Keratinocyte (primary cell): Measurements from ENCODE around the gene EZH1. TPM values are rescaled to one million over a fixed set of nuclear protein-coding genes. Genes with fewer than 3 reads are reported as not detected.
A peak's percentile ranks its signal among the peaks of the same experiment; 100 is the strongest.

ENCODE experiments used
- DNase-seq: peaks from one replicate; pipeline ENCODE4 v3.0.0-alpha.2; 2011; ENCODE audit warnings: low read depth, missing footprints, low spot score
- FAIRE-seq: peaks from 2 replicates; lab custom pipeline; 2011; peaks lifted over from hg19 to GRCh38; lab: Jason Lieb, UNC
- H2AFZ ChIP-seq: 2 replicates; pipeline ENCODE4 v1.6.0; 2012; ENCODE audit warnings: low read length, control low read depth, inconsistent platforms; ENCODE audit not compliant: control insufficient read depth
- H3K27ac ChIP-seq: 2 replicates; pipeline ENCODE4 v1.5.1; 2011; ENCODE audit warnings: low read length; ENCODE audit not compliant: control insufficient read depth, insufficient read depth
- H3K27me3 ChIP-seq: 3 replicates; pipeline ENCODE4 v1.6.0; 2011; ENCODE audit warnings: low read length; ENCODE audit not compliant: control insufficient read depth, insufficient read depth; ENCODE audit errors: extremely low read depth
- H3K36me3 ChIP-seq, 2 experiments: 2 replicates in 1 of 2; 3 replicates in 1 of 2; pipeline ENCODE4 v1.5.1; 2011; ENCODE audit warnings: low read length in 2 of 2, mild to moderate bottlenecking in 1 of 2; ENCODE audit not compliant: control insufficient read depth in 2 of 2, insufficient read depth in 2 of 2; ENCODE audit errors: extremely low read depth in 1 of 2
- H3K4me1 ChIP-seq: 3 replicates; pipeline ENCODE4 v1.5.1; 2011; ENCODE audit warnings: low read length; ENCODE audit not compliant: control insufficient read depth, insufficient read depth; ENCODE audit errors: extremely low read depth
- H3K4me2 ChIP-seq: 3 replicates; pipeline ENCODE4 v1.6.0; 2011; ENCODE audit warnings: low read depth, low read length; ENCODE audit not compliant: control insufficient read depth, insufficient read depth; ENCODE audit errors: extremely low read depth
- H3K4me3 ChIP-seq, 3 experiments: fragments of 200-600 bp in 1 of 3; sonication (generic) in 1 of 3; 2 replicates in 2 of 3; 3 replicates in 1 of 3; pipeline ENCODE4 v1.5.1; 2011 to 2016; ENCODE audit warnings: low read length in 3 of 3, mild to moderate bottlenecking in 3 of 3, control low read depth in 2 of 3, inconsistent platforms in 1 of 3, low read depth in 1 of 3, mixed read lengths in 1 of 3, mixed run types in 1 of 3, moderate library complexity in 1 of 3; ENCODE audit not compliant: control insufficient read depth in 2 of 3, insufficient read depth in 2 of 3; ENCODE audit errors: extremely low read depth in 1 of 3
- H3K79me2 ChIP-seq: 2 replicates; pipeline ENCODE4 v1.6.0; 2012; ENCODE audit warnings: low read length; ENCODE audit not compliant: control insufficient read depth, insufficient read depth
- H3K9ac ChIP-seq: 3 replicates; pipeline ENCODE4 v1.6.0; 2011; ENCODE audit warnings: low read length; ENCODE audit not compliant: control insufficient read depth, insufficient read depth; ENCODE audit errors: extremely low read depth
- H3K9me1 ChIP-seq: 3 replicates; pipeline ENCODE4 v1.6.0; 2011; ENCODE audit warnings: low read length; ENCODE audit not compliant: control insufficient read depth, insufficient read depth; ENCODE audit errors: extremely low read depth
- H3K9me3 ChIP-seq: 2 replicates; pipeline ENCODE4 v1.5.1; 2012; ENCODE audit warnings: low read depth, low read length; ENCODE audit not compliant: control insufficient read depth
- H4K20me1 ChIP-seq: 3 replicates; pipeline ENCODE4 v1.6.0; 2011; ENCODE audit warnings: low read length; ENCODE audit not compliant: control insufficient read depth, insufficient read depth; ENCODE audit errors: extremely low read depth
- CTCF ChIP-seq, 3 experiments: IDR thresholded peaks in 1 of 3; conservative IDR thresholded peaks in 1 of 3; optimal IDR thresholded peaks in 1 of 3; 2 replicates in 2 of 3; 3 replicates in 1 of 3; pipeline versions ENCODE3 to v1.5.1; 2011; ENCODE audit warnings: low read length in 3 of 3, mild to moderate bottlenecking in 3 of 3, moderate library complexity in 2 of 3, control low read depth in 1 of 3, inconsistent platforms in 1 of 3; ENCODE audit not compliant: insufficient read depth in 2 of 3; ENCODE audit errors: extremely low read depth in 1 of 3
- EZH2 ChIP-seq: IDR thresholded peaks from one replicate; pipeline ENCODE4 v1.6.1; 2012; ENCODE audit warnings: inconsistent platforms, mild to moderate bottlenecking, low read length, moderate library complexity
- dilution Hi-C: fragments of 300-500 bp; cut with MboI; formaldehyde crosslinking; loops from one replicate; pipeline ENCODE4 v1.7.0; 2020; ENCODE audit warnings: low sequenced_read_pairs; ENCODE audit not compliant: extremely low pct_ligation_motif_present
- polyA plus RNA-seq, 5 experiments: library from polyadenylated mRNA; depleted of rRNA in 3 of 5; stranded (reverse) in 3 of 5; stranded (forward) in 1 of 5; unstranded in 1 of 5; fragments of >200 nt; gene quantifications; 1 replicate in 1 of 5; 2 replicates in 3 of 5; 3 replicates in 1 of 5; pipeline versions ENCODE4 v1.2.1 to v1.2.3, GENCODE V29; 2011 to 2012; ENCODE audit warnings: missing spikeins in 2 of 5, low read depth in 1 of 5, low replicate concordance in 1 of 5

EZH1 gene
- polyA plus RNA-seq, 1 donor (not counting 4 experiments of a cell fraction or from before 2014, with no cell fraction given), result 18.3 TPM

- Histone ChIP-seq H2AFZ (no peak overlapping the region), H3K4me2 (no peak overlapping the region)
Measured at GRCh38 chr17:42759982-42760651, 15.3 kb upstream of the EZH1 start.

GRCh38 chr17:42754782-42755181 is 9.9 kb upstream of the EZH1 start:
- dilution Hi-C loops, result no loop called here
- H3K79me2 ChIP-seq, result no peaks in the 10 kb centered on the region
- no peak for DNase-seq
- no peak overlapping the region for H3K4me3 ChIP-seq
- H3K4me1 ChIP-seq, result no peaks in the 10 kb centered on the region
- H3K27ac ChIP-seq, result no peak overlapping the region
- peaks cover 5% of the 10 kb centered on the region for H3K27me3 ChIP-seq
- no peaks in the 10 kb centered on the region for H4K20me1 ChIP-seq
- no peak overlapping the region for H3K4me2 ChIP-seq
- no peak for FAIRE-seq
- H3K9me1 ChIP-seq, result no peaks in the 10 kb centered on the region
- no peak overlapping the region for H2AFZ ChIP-seq
- no peak overlapping the region for H3K9ac ChIP-seq
- no peaks in the 10 kb centered on the region for H3K9me3 ChIP-seq
- no peaks in the 10 kb centered on the region for H3K36me3 ChIP-seq
- TF ChIP-seq CTCF (optimal IDR thresholded peaks at IDR 0.05 in 1 of 3, IDR thresholded peaks at IDR 0.05 in 1 of 3, conservative IDR thresholded peaks at IDR 0.05 in 1 of 3; ENCODE audit: extremely low read depth in 1 of 3, insufficient read depth in 2 of 3, low read length in 3 of 3) (no peak), EZH2 (no peak)

More at GRCh38 chr17:42759982-42760651, 15.3 kb upstream of the EZH1 start:
- Histone ChIP-seq H3K36me3 (no peaks in the 10 kb centered on the region), H3K4me3 (no peak overlapping the region), H3K4me1 (no peaks in the 10 kb centered on the region), H3K79me2 (no peaks in the 10 kb centered on the region), H4K20me1 (no peaks in the 10 kb centered on the region), H3K9me1 (no peaks in the 10 kb centered on the region), H3K27me3 (peaks cover 30% of the 10 kb centered on the region), H3K9ac (no peak overlapping the region), H3K27ac (no peak overlapping the region), H3K9me3 (no peaks in the 10 kb centered on the region)
- TF ChIP-seq CTCF (optimal IDR thresholded peaks at IDR 0.05 in 1 of 3, IDR thresholded peaks at IDR 0.05 in 1 of 3, conservative IDR thresholded peaks at IDR 0.05 in 1 of 3; ENCODE audit: extremely low read depth in 1 of 3, insufficient read depth in 2 of 3, low read length in 3 of 3) (no peak), EZH2 (peak; percentile 60)
- no peak for DNase-seq
- no peak for FAIRE-seq
- dilution Hi-C loops, result no loop called here
